Testis (tissue), 3 donors: Measurements from ENCODE around the gene FGF8. TPM values are rescaled to one million over a fixed set of nuclear protein-coding genes. Genes with fewer than 3 reads are reported as not detected.

ENCODE experiments used
- DNase-seq: peaks from one replicate; pipeline ENCODE4 v3.0.0-alpha.2; 2019
- H3K27ac ChIP-seq, 2 donors: fragments of 200-600 bp; sonication (generic); one replicate each; pipeline ENCODE4 v1.5.1; 2019
- H3K27me3 ChIP-seq: fragments of 200-600 bp; sonication (generic); one replicate; pipeline ENCODE4 v1.5.1; 2019
- H3K36me3 ChIP-seq: fragments of 200-600 bp; sonication (generic); one replicate; pipeline ENCODE4 v1.5.1; 2017; ENCODE audit warnings: low read depth; ENCODE audit errors: missing control alignments
- H3K4me1 ChIP-seq: fragments of 200-600 bp; sonication (generic); one replicate; pipeline ENCODE4 v1.5.1; 2019
- H3K4me3 ChIP-seq, 2 donors: fragments of 200-600 bp; sonication (generic); one replicate each; pipeline ENCODE4 v1.5.1; 2017 to 2019
- H3K9me3 ChIP-seq: fragments of 200-600 bp; sonication (generic); one replicate; pipeline ENCODE4 v1.5.1; 2017
- POLR2A ChIP-seq: fragments of 450-650 bp; IDR thresholded peaks from one replicate; pipeline ENCODE4 v1.6.1; 2017; ENCODE audit warnings: antibody characterized with exemption, mild to moderate bottlenecking, moderate library complexity
- WGBS, 2 donors: methylation state at CpG; one replicate each; pipeline ENCODE4 v1.1.5; 2018; 5-methylcytosine and 5-hydroxymethylcytosine counted together
- intact Hi-C: fragments of 100-400 bp; cut with DNase I; formaldehyde crosslinking; loops from one replicate; pipeline ENCODE4 v1.15.1; 2023; ENCODE audit warnings: low total_unique reads
- polyA plus RNA-seq: library from polyadenylated mRNA; stranded (reverse); fragments of 350-450 nt; fragmentation: Illumina TruSeq; extraction: RNeasy Lipid Tissue Mini Kit (QIAGEN cat#74804); gene quantifications from one replicate; pipeline ENCODE4 v1.2.3, GENCODE V29; 2014; ENCODE audit warnings: low read depth, low replicate concordance; ENCODE audit not compliant: insufficient read depth
- total RNA-seq, 2 donors: library from RNA; depleted of rRNA; stranded (reverse); fragments of >200 nt; gene quantifications; one replicate each; pipeline ENCODE4 v1.2.3, GENCODE V29; 2016
- TF ChIP-seq, protein P1 (sequence below), 3 experiments: fragments of 450-650 bp in 2 of 3; fragments of 200-600 bp in 1 of 3; sonication (generic) in 1 of 3; IDR thresholded peaks; one replicate each; pipeline ENCODE4 v1.5.1; 2016 to 2019; ENCODE audit warnings: antibody characterized with exemption in 3 of 3, mild to moderate bottlenecking in 2 of 3, moderate library complexity in 1 of 3

Gene FGF8
- total and polyA plus RNA-seq, 3 donors from 2014 or later: 0.41 to 1.1 TPM; not detected in 1

DNA sequence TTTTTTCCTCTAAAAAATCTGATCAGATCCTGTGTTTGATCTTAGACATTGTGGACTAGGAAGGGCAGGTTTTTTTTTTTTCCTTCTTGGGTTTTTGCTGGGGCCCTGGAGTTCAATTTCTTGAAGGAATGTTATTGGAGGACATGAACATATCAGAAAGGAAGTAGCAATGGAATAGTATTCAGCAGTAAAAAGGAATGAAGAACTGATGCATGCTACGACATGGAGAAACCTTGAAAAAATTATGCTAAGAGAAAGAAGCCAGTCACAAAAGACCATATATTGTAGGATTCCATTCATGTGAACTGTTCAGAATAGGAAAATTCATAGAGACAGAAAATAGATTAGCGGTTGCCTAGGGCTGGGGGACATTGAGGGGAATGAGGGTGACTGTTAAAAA, 34.0 kb downstream of the FGF8 start:
- Histone ChIP-seq H3K27ac (no peak overlapping the region), H3K4me1 (no peaks in the 10 kb centered on the region), H3K36me3 (no peaks in the 10 kb centered on the region), H3K9me3 (no peaks in the 10 kb centered on the region), H3K27me3 (no peaks in the 10 kb centered on the region), H3K4me3 (no peak overlapping the region)
- no peak for TF ChIP-seq POLR2A
- TF ChIP-seq, protein P1, sequence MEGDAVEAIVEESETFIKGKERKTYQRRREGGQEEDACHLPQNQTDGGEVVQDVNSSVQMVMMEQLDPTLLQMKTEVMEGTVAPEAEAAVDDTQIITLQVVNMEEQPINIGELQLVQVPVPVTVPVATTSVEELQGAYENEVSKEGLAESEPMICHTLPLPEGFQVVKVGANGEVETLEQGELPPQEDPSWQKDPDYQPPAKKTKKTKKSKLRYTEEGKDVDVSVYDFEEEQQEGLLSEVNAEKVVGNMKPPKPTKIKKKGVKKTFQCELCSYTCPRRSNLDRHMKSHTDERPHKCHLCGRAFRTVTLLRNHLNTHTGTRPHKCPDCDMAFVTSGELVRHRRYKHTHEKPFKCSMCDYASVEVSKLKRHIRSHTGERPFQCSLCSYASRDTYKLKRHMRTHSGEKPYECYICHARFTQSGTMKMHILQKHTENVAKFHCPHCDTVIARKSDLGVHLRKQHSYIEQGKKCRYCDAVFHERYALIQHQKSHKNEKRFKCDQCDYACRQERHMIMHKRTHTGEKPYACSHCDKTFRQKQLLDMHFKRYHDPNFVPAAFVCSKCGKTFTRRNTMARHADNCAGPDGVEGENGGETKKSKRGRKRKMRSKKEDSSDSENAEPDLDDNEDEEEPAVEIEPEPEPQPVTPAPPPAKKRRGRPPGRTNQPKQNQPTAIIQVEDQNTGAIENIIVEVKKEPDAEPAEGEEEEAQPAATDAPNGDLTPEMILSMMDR (IDR thresholded peaks at IDR 0.05): no peak
- intact Hi-C loops: no loop called here
- no peak for DNase-seq
- 48% methylated on average over 2 of the region's 2 CpGs for WGBS, 2 donors

DNA sequence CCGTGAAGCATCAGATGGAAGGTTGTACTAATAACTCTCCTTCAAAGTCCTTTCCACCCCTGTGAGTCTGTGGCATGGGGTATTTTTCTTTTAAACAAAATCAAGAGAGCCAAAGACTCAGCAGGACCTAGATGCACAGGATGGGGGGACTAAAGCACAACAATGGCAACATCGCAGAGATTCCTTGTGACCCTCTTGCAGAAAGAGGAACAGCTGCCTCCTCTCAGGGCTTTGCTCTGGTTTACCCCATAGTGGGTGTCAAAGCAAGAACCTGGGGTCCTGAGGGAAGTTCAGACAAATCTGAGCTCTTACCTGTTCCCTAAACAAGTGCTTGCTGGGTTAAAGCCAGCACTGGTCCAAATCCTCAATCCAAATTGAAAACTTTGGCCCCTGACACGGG, 39.2 kb downstream of the FGF8 start:
- no peak for DNase-seq
- Histone ChIP-seq H3K4me1 (no peaks in the 10 kb centered on the region), H3K27me3 (no peaks in the 10 kb centered on the region), H3K4me3 (no peak overlapping the region), H3K9me3 (no peaks in the 10 kb centered on the region), H3K36me3 (no peaks in the 10 kb centered on the region), H3K27ac (no peak overlapping the region)
- 70 to 80% methylated on average over 3 of the region's 3 CpGs for WGBS, 2 donors
- intact Hi-C loops: no loop called here
- TF ChIP-seq POLR2A: no peak
- TF ChIP-seq, protein P1 (IDR thresholded peaks at IDR 0.05): no peak

DNA sequence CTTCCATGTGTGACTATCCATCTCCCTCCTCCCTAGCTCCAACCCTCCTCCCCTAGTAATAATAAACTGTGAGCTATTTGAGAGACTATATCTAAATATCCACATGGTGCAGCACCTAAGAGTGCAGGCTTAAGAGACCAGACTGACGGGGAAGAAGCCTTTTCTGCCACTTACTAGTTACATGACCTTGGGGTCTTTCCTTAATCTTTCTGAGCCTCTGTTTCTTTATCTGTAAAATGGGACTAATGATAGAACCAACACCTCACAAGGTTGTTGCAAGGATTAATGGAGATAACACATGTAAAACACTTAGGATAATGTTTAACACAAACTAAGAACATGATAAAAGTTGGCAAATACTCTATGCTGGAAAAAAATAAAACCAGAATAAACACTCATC, 43.8 kb downstream of the FGF8 start:
- H3K27me3 ChIP-seq: no peaks in the 10 kb centered on the region
- no peaks in the 10 kb centered on the region for H3K4me1 ChIP-seq
- H3K27ac ChIP-seq: no peak overlapping the region
- no peaks in the 10 kb centered on the region for H3K36me3 ChIP-seq
- TF ChIP-seq POLR2A: no peak
- TF ChIP-seq, protein P1 (IDR thresholded peaks at IDR 0.05): no peak
- DNase-seq: no peak
- H3K4me3 ChIP-seq: no peak overlapping the region
- H3K9me3 ChIP-seq: no peaks in the 10 kb centered on the region
- WGBS, 2 donors: 65 to 71% methylated on average over 1 of the region's 1 CpG
- intact Hi-C loops: no loop called here

DNA sequence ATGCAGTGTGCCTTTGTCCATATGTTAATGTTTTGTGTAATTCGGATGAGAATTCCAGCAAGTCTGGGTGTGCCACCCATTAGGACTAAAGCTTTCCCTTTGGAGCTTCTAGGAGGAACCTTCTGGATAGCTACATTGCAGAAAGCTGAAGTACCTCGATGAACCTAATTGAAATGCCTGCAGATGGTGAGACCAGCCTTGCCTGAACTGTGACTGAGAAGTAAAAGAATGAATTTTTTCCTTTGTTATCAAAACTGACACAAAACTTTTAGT, 49.9 kb downstream of the FGF8 start:
- DNase-seq: no peak
- Histone ChIP-seq H3K9me3 (no peaks in the 10 kb centered on the region), H3K36me3 (no peaks in the 10 kb centered on the region), H3K27ac (no peak overlapping the region), H3K4me1 (no peaks in the 10 kb centered on the region), H3K4me3 (no peak overlapping the region), H3K27me3 (no peaks in the 10 kb centered on the region)
- TF ChIP-seq, protein P1 (IDR thresholded peaks at IDR 0.05): no peak
- no peak for TF ChIP-seq POLR2A
- 88 to 92% methylated on average over 2 of the region's 2 CpGs for WGBS, 2 donors
- intact Hi-C loops: no loop called here

DNA sequence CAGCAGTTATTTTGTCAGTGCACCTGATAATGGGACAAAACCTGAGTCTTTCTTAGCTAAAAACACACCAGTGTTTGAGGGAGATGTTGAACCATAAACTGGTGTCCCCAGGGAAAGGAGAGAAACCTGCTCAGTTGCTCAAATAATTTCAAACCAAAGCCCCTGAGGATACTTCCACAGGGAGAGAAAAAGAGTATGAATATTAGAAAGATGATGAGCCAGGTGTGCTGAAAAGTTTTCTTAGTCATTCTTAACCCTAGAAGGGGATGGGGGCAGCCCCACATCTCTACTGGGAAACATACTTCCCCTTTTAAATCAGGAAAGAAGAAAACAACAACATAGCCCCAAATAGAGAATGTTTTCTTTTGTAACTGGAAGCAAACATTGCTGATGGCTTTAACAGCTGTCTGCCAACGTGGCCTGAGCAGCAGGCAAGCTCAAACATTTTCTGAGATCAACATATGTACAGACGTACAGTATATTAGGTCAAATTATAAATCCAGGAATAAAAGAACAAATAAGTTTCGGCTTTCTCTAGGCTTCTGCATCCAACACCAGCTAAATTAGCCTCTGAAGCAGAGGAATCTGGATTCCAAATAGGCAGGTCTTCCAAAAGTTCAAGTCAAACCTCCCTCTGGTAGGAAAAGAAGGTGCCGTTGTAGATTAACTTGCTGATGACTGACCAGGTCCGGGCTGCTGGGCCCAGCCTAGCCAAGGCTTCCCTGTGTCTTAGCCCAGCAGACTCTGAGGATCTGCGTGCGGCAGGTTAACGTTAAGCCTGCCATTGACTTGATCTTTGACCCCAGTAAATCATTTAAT, 50.4 kb downstream of the FGF8 start:
- DNase-seq: no peak
- Histone ChIP-seq H3K9me3 (no peaks in the 10 kb centered on the region), H3K27ac (no peak overlapping the region), H3K27me3 (no peaks in the 10 kb centered on the region), H3K4me1 (no peaks in the 10 kb centered on the region), H3K36me3 (no peaks in the 10 kb centered on the region), H3K4me3 (no peak overlapping the region)
- intact Hi-C loops: no loop called here
- WGBS, 2 donors: 70 to 84% methylated on average over 8 of the region's 8 CpGs
- no peak for TF ChIP-seq POLR2A
- TF ChIP-seq, protein P1 (IDR thresholded peaks at IDR 0.05): no peak
